Measurements from ENCODE around the gene AP2S1.

Gene AP2S1

GRCh38 chr19:46863818-46864629, 13.4 kb upstream of the AP2S1 start:
- TF ChIP-seq CTCF (IDR thresholded peaks at IDR 0.05; ENCODE audit: insufficient read depth, low read length, poor library complexity, severe bottlenecking), result no peak
- H3K4me3 ChIP-seq (replicated peaks; ENCODE audit: low read depth, low read length), result no peak overlapping the region; the same call in 1 of the 2 replicates
- no peaks in the 10 kb centered on the region; the same call in 1 of the 2 replicates for H3K36me3 ChIP-seq (ENCODE audit: control insufficient read depth, insufficient read depth, low read length)
- no peaks in the 10 kb centered on the region for H3K27me3 ChIP-seq (replicated peaks; ENCODE audit: control insufficient read depth, insufficient read depth, low read length)
- DNase-seq (ENCODE audit: extremely low read depth, insufficient read length), result no peak

GRCh38 chr19:46862974-46863632, 12.5 kb upstream of the AP2S1 start:
- Histone ChIP-seq H3K27me3 (replicated peaks; ENCODE audit: control insufficient read depth, insufficient read depth, low read length) (no peaks in the 10 kb centered on the region), H3K36me3 (ENCODE audit: control insufficient read depth, insufficient read depth, low read length) (no peaks in the 10 kb centered on the region; the same call in 1 of the 2 replicates), H3K4me3 (replicated peaks; ENCODE audit: low read depth, low read length) (peak overlapping the region; percentile 91)
- TF ChIP-seq CTCF (IDR thresholded peaks at IDR 0.05; ENCODE audit: insufficient read depth, low read length, poor library complexity, severe bottlenecking), result no peak
- DNase-seq (ENCODE audit: extremely low read depth, insufficient read length), result no peak

GRCh38 chr19:46862503-46862834, 11.8 kb upstream of the AP2S1 start:
- DNase-seq (ENCODE audit: extremely low read depth, insufficient read length), result no peak
- Histone ChIP-seq H3K4me3 (replicated peaks; ENCODE audit: low read depth, low read length) (peak overlapping the region; percentile 91), H3K27me3 (replicated peaks; ENCODE audit: control insufficient read depth, insufficient read depth, low read length) (no peaks in the 10 kb centered on the region), H3K36me3 (ENCODE audit: control insufficient read depth, insufficient read depth, low read length) (no peaks in the 10 kb centered on the region; the same call in 1 of the 2 replicates)
- no peak for TF ChIP-seq CTCF (IDR thresholded peaks at IDR 0.05; ENCODE audit: insufficient read depth, low read length, poor library complexity, severe bottlenecking)

GRCh38 chr19:46861691-46862502, 11.3 kb upstream of the AP2S1 start:
- peak overlapping the region; percentile 91 for H3K4me3 ChIP-seq (replicated peaks; ENCODE audit: low read depth, low read length)
- no peak for TF ChIP-seq CTCF (IDR thresholded peaks at IDR 0.05; ENCODE audit: insufficient read depth, low read length, poor library complexity, severe bottlenecking)
- no peaks in the 10 kb centered on the region; the same call in 1 of the 2 replicates for H3K36me3 ChIP-seq (ENCODE audit: control insufficient read depth, insufficient read depth, low read length)
- no peaks in the 10 kb centered on the region for H3K27me3 ChIP-seq (replicated peaks; ENCODE audit: control insufficient read depth, insufficient read depth, low read length)
- DNase-seq (ENCODE audit: extremely low read depth, insufficient read length), result peak; percentile 33

- no peaks in the 10 kb centered on the region for H3K27me3 ChIP-seq (replicated peaks; ENCODE audit: control insufficient read depth, insufficient read depth, low read length)
- TF ChIP-seq CTCF (IDR thresholded peaks at IDR 0.05; ENCODE audit: insufficient read depth, low read length, poor library complexity, severe bottlenecking), result no peak
- H3K36me3 ChIP-seq (ENCODE audit: control insufficient read depth, insufficient read depth, low read length), result no peaks in the 10 kb centered on the region
- H3K4me3 ChIP-seq (replicated peaks; ENCODE audit: low read depth, low read length), result peak within 1 kb of the TSS; percentile 91
- DNase-seq (ENCODE audit: extremely low read depth, insufficient read length), result no peak
These were observed 10.4 kb upstream of the AP2S1 start, which contains the start of gene ARHGAP35 for GRCh38 chr19:46860846-46861690. ARHGAP35 (plus strand) TSS chr19:46860997; CDS start chr19:46918676, 57,679 bp downstream.
